GM23338 (cell line): ENCODE results near the gene TNS3. TPM values are rescaled to one million over a fixed set of nuclear protein-coding genes. Genes with fewer than 3 reads are reported as not detected.

Experiments used
- ATAC-seq: fragments of 200-7000 bp; cut with Tn5 transposase; 3 replicates; pipeline ENCODE4 v1.9.1; 2020
- DNase-seq: peaks from one replicate; pipeline ENCODE4 v3.0.0-alpha.2; 2015; ENCODE audit warnings: low spot score
- H2AFZ ChIP-seq: fragments of 200-600 bp; sonication (generic); 2 replicates; pipeline ENCODE4 v1.8.0; 2016; ENCODE audit warnings: antibody characterized with exemption, mild to moderate bottlenecking, moderate library complexity
- H3F3A ChIP-seq: fragments of 200-600 bp; sonication (generic); replicated peaks from 2 replicates; pipeline ENCODE4 v1.8.0; 2017; ENCODE audit warnings: antibody characterized with exemption, mixed run types, low read depth
- H3K27ac ChIP-seq: fragments of 200-600 bp; sonication (generic); 2 replicates; pipeline ENCODE4 v1.6.1; 2016; ENCODE audit warnings: low read depth
- H3K27me3 ChIP-seq: fragments of 200-600 bp; sonication (generic); 2 replicates; pipeline ENCODE4 v1.8.0; 2016; ENCODE audit warnings: mild to moderate bottlenecking, mixed run types, moderate library complexity; ENCODE audit not compliant: insufficient read depth
- H3K36me3 ChIP-seq: fragments of 200-600 bp; sonication (generic); 2 replicates; pipeline ENCODE4 v1.8.0; 2016; ENCODE audit warnings: mild to moderate bottlenecking; ENCODE audit not compliant: insufficient read depth
- H3K4me1 ChIP-seq: fragments of 200-600 bp; sonication (generic); 2 replicates; pipeline ENCODE4 v1.8.0; 2016; ENCODE audit warnings: mild to moderate bottlenecking, moderate library complexity; ENCODE audit not compliant: insufficient read depth
- H3K4me2 ChIP-seq: fragments of 200-600 bp; sonication (generic); 2 replicates; pipeline ENCODE4 v1.7.1; 2017; ENCODE audit warnings: mixed run types
- H3K4me3 ChIP-seq: fragments of 200-600 bp; sonication (generic); 2 replicates; pipeline ENCODE4 v1.6.1; 2016; ENCODE audit warnings: mixed run types
- H3K79me2 ChIP-seq: fragments of 200-600 bp; sonication (generic); replicated peaks from 2 replicates; pipeline ENCODE4 v1.8.0; 2017; ENCODE audit warnings: mild to moderate bottlenecking; ENCODE audit not compliant: insufficient read depth
- H3K9me2 ChIP-seq: fragments of 200-600 bp; sonication (generic); 2 replicates; pipeline ENCODE4 v1.8.0; 2017; ENCODE audit not compliant: insufficient read depth
- H4K20me1 ChIP-seq: fragments of 200-600 bp; sonication (generic); replicated peaks from 2 replicates; pipeline ENCODE4 v1.8.0; 2017; ENCODE audit warnings: mild to moderate bottlenecking; ENCODE audit not compliant: insufficient read depth
- H3K27ac Mint-ChIP-seq: 2 replicates; pipeline ENCODE4 v1.8.0; 2020; ENCODE audit warnings: inconsistent platforms, mild to moderate bottlenecking, moderate library complexity, mixed read lengths
- H3K27me3 Mint-ChIP-seq: 3 replicates; pipeline ENCODE4 v1.8.0; 2022; ENCODE audit warnings: low read depth, mild to moderate bottlenecking, moderate library complexity, mixed read lengths, inconsistent platforms; ENCODE audit not compliant: insufficient read depth, poor library complexity
- H3K36me3 Mint-ChIP-seq: 3 replicates; pipeline ENCODE4 v1.8.0; 2021; ENCODE audit warnings: low read depth, mild to moderate bottlenecking, inconsistent platforms, moderate library complexity, mixed read lengths
- H3K4me1 Mint-ChIP-seq: 3 replicates; pipeline ENCODE4 v1.8.0; 2020; ENCODE audit warnings: mild to moderate bottlenecking, inconsistent platforms, mixed read lengths
- H3K4me3 Mint-ChIP-seq: 3 replicates; pipeline ENCODE4 v1.8.0; 2021; ENCODE audit warnings: moderate library complexity, mild to moderate bottlenecking, inconsistent platforms, mixed read lengths
- H3K9me3 Mint-ChIP-seq: 3 replicates; pipeline ENCODE4 v1.8.0; 2020; ENCODE audit warnings: moderate library complexity, mild to moderate bottlenecking, inconsistent platforms, mixed read lengths
- CREB1 ChIP-seq: fragments of 250-450 bp; sonication (Bioruptor Pico); IDR thresholded peaks from 2 replicates; pipeline ENCODE4 v1.5.0; 2020; ENCODE audit warnings: low read depth, mild to moderate bottlenecking, moderate library complexity
- EZH2 ChIP-seq: fragments of 200-600 bp; sonication (generic); IDR thresholded peaks from one replicate; pipeline ENCODE4 v1.8.0; 2017; ENCODE audit warnings: antibody characterized with exemption, mild to moderate bottlenecking, low read depth; ENCODE audit not compliant: unreplicated experiment
- EZH2phosphoT487 ChIP-seq: fragments of 200-600 bp; sonication (generic); IDR thresholded peaks from one replicate; pipeline ENCODE4 v1.8.1; 2018; ENCODE audit warnings: antibody characterized with exemption; ENCODE audit not compliant: unreplicated experiment
- JUNB ChIP-seq: IDR thresholded peaks from one replicate; pipeline ENCODE4 v1.6.1; 2016; ENCODE audit warnings: antibody characterized with exemption; ENCODE audit not compliant: unreplicated experiment
- NANOG ChIP-seq: IDR thresholded peaks from 2 replicates; pipeline ENCODE4 v1.6.1; 2016; ENCODE audit warnings: antibody characterized with exemption, borderline replicate concordance
- POLR2AphosphoS5 ChIP-seq: IDR thresholded peaks from 2 replicates; pipeline ENCODE4 v1.6.1; 2016; ENCODE audit warnings: antibody characterized with exemption, low read depth
- STAT1 ChIP-seq: IDR thresholded peaks from one replicate; pipeline ENCODE4 v1.6.1; 2016; ENCODE audit warnings: antibody characterized with exemption; ENCODE audit not compliant: unreplicated experiment
- ZNF114 ChIP-seq: fragments of 250-450 bp; sonication (Bioruptor Pico); IDR thresholded peaks from 2 replicates; pipeline ENCODE4 v1.5.0; 2020; ENCODE audit warnings: mild to moderate bottlenecking, moderate library complexity
- ZNF331 ChIP-seq: fragments of 250-450 bp; sonication (Bioruptor Pico); IDR thresholded peaks from 2 replicates; pipeline ENCODE4 v1.5.0; 2020; ENCODE audit warnings: low read depth, mild to moderate bottlenecking, moderate library complexity
- polyA plus RNA-seq: library from polyadenylated mRNA; unstranded; fragments of >200 nt; fragmentation: Nextera tagmentation; extraction: Ambion mirVana; gene quantifications from 2 replicates; pipeline ENCODE4 v1.2.1, GENCODE V29; 2016
- total RNA-seq: library from RNA; depleted of rRNA; stranded (reverse); fragments of >200 nt; shearing (Covaris generic); gene quantifications from 2 replicates; pipeline ENCODE4 v1.2.3, GENCODE V29; 2014
- TF ChIP-seq, protein P1 (sequence below): IDR thresholded peaks from 2 replicates; pipeline ENCODE4 v1.6.1; 2016; ENCODE audit warnings: antibody characterized with exemption
- TF ChIP-seq, protein P2 (sequence below), 2 experiments: fragments of 200-600 bp in 1 of 2; sonication (generic) in 1 of 2; conservative IDR thresholded peaks; 2 replicates each; pipeline versions ENCODE4 v1.5.1 to v1.6.1; 2016 to 2017; ENCODE audit warnings: antibody characterized with exemption in 2 of 2, low read depth in 2 of 2, mild to moderate bottlenecking in 2 of 2, moderate library complexity in 1 of 2
- TF ChIP-seq, protein P3 (sequence below): fragments of 250-450 bp; sonication (Bioruptor Pico); IDR thresholded peaks from 2 replicates; pipeline ENCODE4 v1.5.0; 2020; ENCODE audit warnings: mild to moderate bottlenecking, moderate library complexity
- TF ChIP-seq, protein P4 (sequence below): IDR thresholded peaks from one replicate; pipeline ENCODE4 v1.6.1; 2018; ENCODE audit warnings: antibody characterized with exemption; ENCODE audit not compliant: unreplicated experiment

Gene TNS3
- total and polyA plus RNA-seq, 2 experiments from 2014 or later = 6.2 to 28.7 TPM

DNA sequence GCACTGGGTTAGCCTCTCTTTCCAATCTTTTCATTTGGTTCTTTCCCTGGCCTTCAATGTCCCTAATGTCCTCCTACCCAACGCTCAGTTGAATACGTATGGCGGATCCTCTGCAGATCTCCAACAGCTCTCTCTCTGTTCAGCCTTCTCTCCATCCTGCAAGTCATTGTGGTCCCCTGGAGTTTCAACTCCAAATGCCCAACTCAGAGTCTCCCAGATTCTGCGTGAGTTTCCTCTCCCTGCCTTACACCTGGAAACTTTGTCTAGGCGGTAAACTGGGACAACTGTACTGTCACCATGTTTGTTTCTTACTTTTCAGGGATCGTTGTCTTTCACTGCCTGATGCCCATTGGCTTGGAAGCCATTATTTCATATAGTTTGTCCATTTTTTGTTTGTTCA is 273.1 kb downstream of the TNS3 start:
- H3K27ac Mint-ChIP-seq = no peak overlapping the region
- H3K27ac ChIP-seq = no peak overlapping the region
- H3K79me2 ChIP-seq = no peaks in the 10 kb centered on the region
- H3K4me1 ChIP-seq = no peaks in the 10 kb centered on the region
- H3K9me3 Mint-ChIP-seq = no peaks in the 10 kb centered on the region
- TF ChIP-seq EZH2 (no peak), CREB1 (no peak), POLR2AphosphoS5 (no peak), JUNB (no peak), ZNF114 (CRISPR knock-in tag) (no peak), STAT1 (no peak), EZH2phosphoT487 (no peak), ZNF331 (CRISPR knock-in tag) (no peak), NANOG (no peak)
- TF ChIP-seq, protein P1, sequence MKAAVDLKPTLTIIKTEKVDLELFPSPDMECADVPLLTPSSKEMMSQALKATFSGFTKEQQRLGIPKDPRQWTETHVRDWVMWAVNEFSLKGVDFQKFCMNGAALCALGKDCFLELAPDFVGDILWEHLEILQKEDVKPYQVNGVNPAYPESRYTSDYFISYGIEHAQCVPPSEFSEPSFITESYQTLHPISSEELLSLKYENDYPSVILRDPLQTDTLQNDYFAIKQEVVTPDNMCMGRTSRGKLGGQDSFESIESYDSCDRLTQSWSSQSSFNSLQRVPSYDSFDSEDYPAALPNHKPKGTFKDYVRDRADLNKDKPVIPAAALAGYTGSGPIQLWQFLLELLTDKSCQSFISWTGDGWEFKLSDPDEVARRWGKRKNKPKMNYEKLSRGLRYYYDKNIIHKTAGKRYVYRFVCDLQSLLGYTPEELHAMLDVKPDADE = no peak
- TF ChIP-seq, protein P2, sequence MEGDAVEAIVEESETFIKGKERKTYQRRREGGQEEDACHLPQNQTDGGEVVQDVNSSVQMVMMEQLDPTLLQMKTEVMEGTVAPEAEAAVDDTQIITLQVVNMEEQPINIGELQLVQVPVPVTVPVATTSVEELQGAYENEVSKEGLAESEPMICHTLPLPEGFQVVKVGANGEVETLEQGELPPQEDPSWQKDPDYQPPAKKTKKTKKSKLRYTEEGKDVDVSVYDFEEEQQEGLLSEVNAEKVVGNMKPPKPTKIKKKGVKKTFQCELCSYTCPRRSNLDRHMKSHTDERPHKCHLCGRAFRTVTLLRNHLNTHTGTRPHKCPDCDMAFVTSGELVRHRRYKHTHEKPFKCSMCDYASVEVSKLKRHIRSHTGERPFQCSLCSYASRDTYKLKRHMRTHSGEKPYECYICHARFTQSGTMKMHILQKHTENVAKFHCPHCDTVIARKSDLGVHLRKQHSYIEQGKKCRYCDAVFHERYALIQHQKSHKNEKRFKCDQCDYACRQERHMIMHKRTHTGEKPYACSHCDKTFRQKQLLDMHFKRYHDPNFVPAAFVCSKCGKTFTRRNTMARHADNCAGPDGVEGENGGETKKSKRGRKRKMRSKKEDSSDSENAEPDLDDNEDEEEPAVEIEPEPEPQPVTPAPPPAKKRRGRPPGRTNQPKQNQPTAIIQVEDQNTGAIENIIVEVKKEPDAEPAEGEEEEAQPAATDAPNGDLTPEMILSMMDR (conservative IDR thresholded peaks at IDR 0.05; ENCODE audit: low read depth in 2 of 2) = no peak
- TF ChIP-seq, protein P3, sequence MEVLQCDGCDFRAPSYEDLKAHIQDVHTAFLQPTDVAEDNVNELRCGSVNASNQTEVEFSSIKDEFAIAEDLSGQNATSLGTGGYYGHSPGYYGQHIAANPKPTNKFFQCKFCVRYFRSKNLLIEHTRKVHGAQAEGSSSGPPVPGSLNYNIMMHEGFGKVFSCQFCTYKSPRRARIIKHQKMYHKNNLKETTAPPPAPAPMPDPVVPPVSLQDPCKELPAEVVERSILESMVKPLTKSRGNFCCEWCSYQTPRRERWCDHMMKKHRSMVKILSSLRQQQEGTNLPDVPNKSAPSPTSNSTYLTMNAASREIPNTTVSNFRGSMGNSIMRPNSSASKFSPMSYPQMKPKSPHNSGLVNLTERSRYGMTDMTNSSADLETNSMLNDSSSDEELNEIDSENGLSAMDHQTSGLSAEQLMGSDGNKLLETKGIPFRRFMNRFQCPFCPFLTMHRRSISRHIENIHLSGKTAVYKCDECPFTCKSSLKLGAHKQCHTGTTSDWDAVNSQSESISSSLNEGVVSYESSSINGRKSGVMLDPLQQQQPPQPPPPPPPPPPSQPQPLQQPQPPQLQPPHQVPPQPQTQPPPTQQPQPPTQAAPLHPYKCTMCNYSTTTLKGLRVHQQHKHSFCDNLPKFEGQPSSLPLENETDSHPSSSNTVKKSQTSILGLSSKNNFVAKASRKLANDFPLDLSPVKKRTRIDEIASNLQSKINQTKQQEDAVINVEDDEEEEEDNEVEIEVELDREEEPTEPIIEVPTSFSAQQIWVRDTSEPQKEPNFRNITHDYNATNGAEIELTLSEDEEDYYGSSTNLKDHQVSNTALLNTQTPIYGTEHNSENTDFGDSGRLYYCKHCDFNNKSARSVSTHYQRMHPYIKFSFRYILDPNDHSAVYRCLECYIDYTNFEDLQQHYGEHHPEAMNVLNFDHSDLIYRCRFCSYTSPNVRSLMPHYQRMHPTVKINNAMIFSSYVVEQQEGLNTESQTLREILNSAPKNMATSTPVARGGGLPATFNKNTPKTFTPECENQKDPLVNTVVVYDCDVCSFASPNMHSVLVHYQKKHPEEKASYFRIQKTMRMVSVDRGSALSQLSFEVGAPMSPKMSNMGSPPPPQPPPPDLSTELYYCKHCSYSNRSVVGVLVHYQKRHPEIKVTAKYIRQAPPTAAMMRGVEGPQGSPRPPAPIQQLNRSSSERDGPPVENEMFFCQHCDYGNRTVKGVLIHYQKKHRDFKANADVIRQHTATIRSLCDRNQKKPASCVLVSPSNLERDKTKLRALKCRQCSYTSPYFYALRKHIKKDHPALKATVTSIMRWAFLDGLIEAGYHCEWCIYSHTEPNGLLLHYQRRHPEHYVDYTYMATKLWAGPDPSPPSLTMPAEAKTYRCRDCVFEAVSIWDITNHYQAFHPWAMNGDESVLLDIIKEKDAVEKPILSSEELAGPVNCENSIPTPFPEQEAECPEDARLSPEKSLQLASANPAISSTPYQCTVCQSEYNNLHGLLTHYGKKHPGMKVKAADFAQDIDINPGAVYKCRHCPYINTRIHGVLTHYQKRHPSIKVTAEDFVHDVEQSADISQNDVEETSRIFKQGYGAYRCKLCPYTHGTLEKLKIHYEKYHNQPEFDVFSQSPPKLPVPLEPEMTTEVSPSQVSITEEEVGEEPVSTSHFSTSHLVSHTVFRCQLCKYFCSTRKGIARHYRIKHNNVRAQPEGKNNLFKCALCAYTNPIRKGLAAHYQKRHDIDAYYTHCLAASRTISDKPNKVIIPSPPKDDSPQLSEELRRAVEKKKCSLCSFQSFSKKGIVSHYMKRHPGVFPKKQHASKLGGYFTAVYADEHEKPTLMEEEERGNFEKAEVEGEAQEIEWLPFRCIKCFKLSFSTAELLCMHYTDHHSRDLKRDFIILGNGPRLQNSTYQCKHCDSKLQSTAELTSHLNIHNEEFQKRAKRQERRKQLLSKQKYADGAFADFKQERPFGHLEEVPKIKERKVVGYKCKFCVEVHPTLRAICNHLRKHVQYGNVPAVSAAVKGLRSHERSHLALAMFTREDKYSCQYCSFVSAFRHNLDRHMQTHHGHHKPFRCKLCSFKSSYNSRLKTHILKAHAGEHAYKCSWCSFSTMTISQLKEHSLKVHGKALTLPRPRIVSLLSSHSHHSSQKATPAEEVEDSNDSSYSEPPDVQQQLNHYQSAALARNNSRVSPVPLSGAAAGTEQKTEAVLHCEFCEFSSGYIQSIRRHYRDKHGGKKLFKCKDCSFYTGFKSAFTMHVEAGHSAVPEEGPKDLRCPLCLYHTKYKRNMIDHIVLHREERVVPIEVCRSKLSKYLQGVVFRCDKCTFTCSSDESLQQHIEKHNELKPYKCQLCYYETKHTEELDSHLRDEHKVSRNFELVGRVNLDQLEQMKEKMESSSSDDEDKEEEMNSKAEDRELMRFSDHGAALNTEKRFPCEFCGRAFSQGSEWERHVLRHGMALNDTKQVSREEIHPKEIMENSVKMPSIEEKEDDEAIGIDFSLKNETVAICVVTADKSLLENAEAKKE (CRISPR knock-in tag) = no peak
- TF ChIP-seq, protein P4, sequence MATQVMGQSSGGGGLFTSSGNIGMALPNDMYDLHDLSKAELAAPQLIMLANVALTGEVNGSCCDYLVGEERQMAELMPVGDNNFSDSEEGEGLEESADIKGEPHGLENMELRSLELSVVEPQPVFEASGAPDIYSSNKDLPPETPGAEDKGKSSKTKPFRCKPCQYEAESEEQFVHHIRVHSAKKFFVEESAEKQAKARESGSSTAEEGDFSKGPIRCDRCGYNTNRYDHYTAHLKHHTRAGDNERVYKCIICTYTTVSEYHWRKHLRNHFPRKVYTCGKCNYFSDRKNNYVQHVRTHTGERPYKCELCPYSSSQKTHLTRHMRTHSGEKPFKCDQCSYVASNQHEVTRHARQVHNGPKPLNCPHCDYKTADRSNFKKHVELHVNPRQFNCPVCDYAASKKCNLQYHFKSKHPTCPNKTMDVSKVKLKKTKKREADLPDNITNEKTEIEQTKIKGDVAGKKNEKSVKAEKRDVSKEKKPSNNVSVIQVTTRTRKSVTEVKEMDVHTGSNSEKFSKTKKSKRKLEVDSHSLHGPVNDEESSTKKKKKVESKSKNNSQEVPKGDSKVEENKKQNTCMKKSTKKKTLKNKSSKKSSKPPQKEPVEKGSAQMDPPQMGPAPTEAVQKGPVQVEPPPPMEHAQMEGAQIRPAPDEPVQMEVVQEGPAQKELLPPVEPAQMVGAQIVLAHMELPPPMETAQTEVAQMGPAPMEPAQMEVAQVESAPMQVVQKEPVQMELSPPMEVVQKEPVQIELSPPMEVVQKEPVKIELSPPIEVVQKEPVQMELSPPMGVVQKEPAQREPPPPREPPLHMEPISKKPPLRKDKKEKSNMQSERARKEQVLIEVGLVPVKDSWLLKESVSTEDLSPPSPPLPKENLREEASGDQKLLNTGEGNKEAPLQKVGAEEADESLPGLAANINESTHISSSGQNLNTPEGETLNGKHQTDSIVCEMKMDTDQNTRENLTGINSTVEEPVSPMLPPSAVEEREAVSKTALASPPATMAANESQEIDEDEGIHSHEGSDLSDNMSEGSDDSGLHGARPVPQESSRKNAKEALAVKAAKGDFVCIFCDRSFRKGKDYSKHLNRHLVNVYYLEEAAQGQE = no peak
- DNase-seq = no peak
- H3F3A ChIP-seq = no peaks in the 10 kb centered on the region
- H3K9me2 ChIP-seq = no peaks in the 10 kb centered on the region
- no peaks in the 10 kb centered on the region for H3K27me3 ChIP-seq
- no peaks in the 10 kb centered on the region; the same call in 1 of the 2 replicates for H4K20me1 ChIP-seq
- no peak overlapping the region for H3K4me3 ChIP-seq
- peaks cover 10% of the 10 kb centered on the region for H3K27me3 Mint-ChIP-seq
- H3K4me2 ChIP-seq = no peak overlapping the region
- H2AFZ ChIP-seq = no peak overlapping the region
- ATAC-seq = no peak
- peaks cover 7% of the 10 kb centered on the region for H3K4me1 Mint-ChIP-seq
- H3K36me3 ChIP-seq = no peaks in the 10 kb centered on the region
- peaks cover 12% of the 10 kb centered on the region for H3K36me3 Mint-ChIP-seq
- no peak overlapping the region for H3K4me3 Mint-ChIP-seq
